ENCODE measurements around the gene KLHL26. TPM values are rescaled to one million over a fixed set of nuclear protein-coding genes. Genes with fewer than 3 reads are reported as not detected.

KLHL26 gene
- total and polyA plus RNA-seq, 9 of the 15 experiments (the other 6 are each of a cell fraction or from before 2014, with no cell fraction given): 0.13 to 13.3 (median 1.4) TPM

DNA sequence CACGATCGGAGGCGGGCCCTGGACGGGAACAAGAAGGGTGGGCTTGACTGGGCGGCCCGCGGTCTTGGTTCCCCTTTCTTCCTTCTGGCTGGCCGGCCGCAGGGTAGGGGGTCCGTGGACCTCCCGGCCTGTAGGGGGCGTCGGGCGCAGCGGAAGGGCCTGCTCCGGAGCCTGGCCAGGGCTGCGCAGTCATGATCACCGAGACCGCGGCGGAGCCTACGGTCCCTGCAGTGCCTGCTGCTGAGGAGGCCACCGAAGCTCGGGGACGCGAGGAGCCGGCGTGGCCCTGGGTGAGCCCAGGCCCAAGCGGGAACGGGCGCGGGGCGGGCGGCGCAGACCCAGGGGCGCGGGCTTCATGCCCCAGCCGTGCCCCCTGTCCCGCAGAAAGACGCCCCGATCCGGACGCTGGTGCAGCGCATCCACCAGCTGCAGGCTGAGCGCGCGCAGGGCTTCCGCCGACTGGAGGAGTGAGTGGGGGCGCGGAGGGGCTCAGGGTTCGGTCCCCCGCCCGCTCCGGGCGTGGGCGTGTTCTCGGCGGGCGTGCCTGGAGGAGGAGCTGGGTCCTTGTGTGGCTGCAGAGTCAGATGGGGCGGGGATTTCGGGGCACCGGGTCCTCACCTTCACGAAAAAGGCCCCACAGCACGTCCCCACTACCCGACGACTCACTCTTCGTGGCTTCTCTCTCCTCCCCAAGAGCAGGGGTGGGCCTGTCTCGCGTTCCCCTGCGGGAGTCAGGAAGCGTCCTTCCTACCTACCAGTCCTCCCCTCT is 48.0 kb upstream of the KLHL26 start, which contains the start of gene REX1BD (continued):
- TF ChIP-seq E2F8 (IDR thresholded peaks at IDR 0.05; ENCODE audit: low read depth, partially characterized antibody) (no peak), BDP1 (IDR thresholded peaks at IDR 0.05; ENCODE audit: insufficient read depth, insufficient read length) (no peak), FOXA1 (IDR thresholded peaks at IDR 0.05; ENCODE audit: borderline replicate concordance) (no peak), VEZF1 (CRISPR knock-in tag; IDR thresholded peaks at IDR 0.05) (peak; percentile 89), TARDBP (IDR thresholded peaks at IDR 0.05) (peak; percentile 68; the same call in 1 of the 2 replicates), POLR2G (IDR thresholded peaks at IDR 0.05; ENCODE audit: low read depth, low read length) (peak; percentile 84), ZBTB11 (CRISPR knock-in tag; IDR thresholded peaks at IDR 0.05) (peak in 1 of 3 experiments; percentile 81; a peak in 2 of 6 replicates), HNRNPH1 (optimal IDR thresholded peaks at IDR 0.05; ENCODE audit: low read depth, low read length) (no peak), MIER1 (IDR thresholded peaks at IDR 0.05; ENCODE audit: low read depth) (no peak), SMAD2 (IDR thresholded peaks at IDR 0.05; ENCODE audit: low read depth, low read length) (no peak), ATF2 (CRISPR knock-in tag; IDR thresholded peaks at IDR 0.05) (no peak), HSF4 (CRISPR knock-in tag; IDR thresholded peaks at IDR 0.05; ENCODE audit: borderline replicate concordance) (no peak), HMG20A (CRISPR knock-in tag; conservative IDR thresholded peaks at IDR 0.05) (no peak), ZNF76 (CRISPR knock-in tag; IDR thresholded peaks at IDR 0.05; ENCODE audit: borderline replicate concordance) (no peak), ZNF699 (CRISPR knock-in tag; IDR thresholded peaks at IDR 0.05; ENCODE audit: insufficient replicate concordance) (no peak)
- TF ChIP-seq, protein P1, sequence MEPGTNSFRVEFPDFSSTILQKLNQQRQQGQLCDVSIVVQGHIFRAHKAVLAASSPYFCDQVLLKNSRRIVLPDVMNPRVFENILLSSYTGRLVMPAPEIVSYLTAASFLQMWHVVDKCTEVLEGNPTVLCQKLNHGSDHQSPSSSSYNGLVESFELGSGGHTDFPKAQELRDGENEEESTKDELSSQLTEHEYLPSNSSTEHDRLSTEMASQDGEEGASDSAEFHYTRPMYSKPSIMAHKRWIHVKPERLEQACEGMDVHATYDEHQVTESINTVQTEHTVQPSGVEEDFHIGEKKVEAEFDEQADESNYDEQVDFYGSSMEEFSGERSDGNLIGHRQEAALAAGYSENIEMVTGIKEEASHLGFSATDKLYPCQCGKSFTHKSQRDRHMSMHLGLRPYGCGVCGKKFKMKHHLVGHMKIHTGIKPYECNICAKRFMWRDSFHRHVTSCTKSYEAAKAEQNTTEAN (CRISPR knock-in tag; IDR thresholded peaks at IDR 0.05): no peak; the same call in 1 of the 2 replicates
